GM15510 (cell line): ENCODE results near the gene PNMA8A.

Experiments
- POLR2A ChIP-seq: IDR thresholded peaks from 3 replicates; pipeline ENCODE4 v1.6.1; 2011; ENCODE audit warnings: borderline replicate concordance; ENCODE audit not compliant: insufficient read length; ENCODE audit errors: extremely low read depth

Gene PNMA8A

DNA sequence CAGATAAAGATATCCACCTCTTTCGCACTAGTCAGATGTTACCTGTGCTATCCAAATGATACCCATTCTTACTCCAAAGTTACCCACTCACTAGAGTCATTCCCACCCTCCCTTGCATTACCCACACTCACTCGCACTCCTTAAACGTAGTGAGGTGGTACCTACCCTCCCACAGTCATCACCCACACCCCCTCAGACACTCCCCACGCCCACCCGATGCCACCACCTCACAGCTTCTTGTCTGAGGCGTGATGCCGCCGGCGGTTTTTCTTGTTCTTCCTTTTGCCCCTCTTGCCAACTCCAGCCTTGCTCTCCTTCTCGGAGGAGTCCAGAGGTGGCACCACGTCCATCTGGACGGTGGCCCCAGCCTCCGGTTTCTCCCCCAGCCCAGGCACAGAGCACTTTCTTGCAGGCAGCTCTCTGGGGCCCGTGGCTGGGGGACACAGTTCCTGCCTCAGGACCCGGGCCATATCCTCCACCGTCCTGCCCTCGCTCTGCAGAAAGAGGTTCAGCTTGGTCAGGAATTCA lies 43.8 kb downstream of the PNMA8A start:
- TF ChIP-seq POLR2A, result no peak

DNA sequence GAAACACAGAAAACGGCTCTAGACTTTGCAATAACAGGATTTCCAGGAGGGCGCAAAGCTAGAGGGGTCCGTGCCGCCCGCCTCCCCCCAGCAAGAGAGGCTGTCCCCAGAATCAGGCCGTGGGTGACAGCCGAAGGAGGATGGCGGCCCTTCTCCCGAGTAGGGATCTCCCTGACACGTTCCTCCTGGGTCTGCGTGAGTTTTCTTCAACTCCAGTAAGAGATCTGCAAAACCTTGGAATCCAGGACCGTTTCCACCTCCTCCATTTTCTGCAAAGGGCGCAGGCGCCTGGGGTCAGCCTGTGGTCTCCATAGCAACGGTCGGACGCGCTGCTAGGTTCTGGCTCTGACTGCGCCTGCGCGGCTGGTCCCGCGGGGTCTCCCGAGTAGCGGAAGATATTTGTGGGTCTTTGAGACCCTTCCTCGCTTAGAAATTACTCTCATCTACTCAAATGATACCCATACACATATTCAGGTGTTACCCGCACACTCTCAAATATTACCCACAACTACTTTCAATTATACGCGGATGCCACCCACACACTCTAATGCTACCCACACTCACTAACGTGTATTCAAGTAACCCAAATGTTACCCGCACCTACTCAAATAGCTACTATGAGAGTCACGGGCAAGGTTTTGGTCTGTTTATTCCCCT lies 44.7 kb downstream of the PNMA8A start:
- TF ChIP-seq POLR2A, result no peak

DNA sequence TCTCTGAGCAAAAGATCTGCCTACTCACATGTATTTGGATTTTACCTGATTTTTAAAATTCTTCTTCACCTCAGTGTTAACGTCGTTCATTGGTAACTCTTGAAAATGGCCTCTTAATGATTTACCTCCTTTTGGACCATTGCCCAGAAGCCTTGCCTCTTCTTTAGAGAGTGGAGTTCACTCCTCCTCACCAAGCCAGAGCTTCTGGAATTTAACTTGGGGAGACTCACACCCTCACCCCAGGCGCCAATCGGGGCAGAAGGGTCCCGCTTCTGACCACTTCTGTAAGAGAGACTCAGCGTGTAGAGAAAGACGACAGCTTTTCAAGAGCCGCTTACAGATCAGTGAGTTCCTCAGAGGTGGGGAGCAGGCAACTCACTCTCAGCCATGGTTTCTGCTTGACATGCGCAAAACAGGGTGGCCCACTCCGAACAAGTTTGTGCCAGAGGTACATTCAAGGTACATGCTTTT lies 45.3 kb downstream of the PNMA8A start:
- no peak for TF ChIP-seq POLR2A

DNA sequence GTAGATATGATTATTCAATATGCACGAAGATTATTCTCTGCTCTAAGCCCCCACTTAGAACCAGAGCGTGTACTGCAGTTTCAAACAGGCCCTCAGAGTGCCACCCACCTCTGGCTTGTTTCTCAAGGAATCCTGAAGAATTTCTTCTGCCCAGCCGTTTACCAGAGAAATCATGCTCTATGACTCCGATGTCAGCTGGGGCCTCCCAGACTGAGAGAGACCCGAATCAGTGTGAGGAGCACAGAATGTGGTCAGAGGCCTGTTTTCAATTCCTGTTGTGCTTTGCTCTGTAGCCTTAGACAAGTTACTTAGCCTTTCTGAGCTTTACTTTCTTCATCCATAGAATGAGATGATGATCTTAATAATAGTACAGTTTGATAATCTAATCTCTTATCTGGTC lies 48.2 kb downstream of the PNMA8A start:
- no peak for TF ChIP-seq POLR2A

DNA sequence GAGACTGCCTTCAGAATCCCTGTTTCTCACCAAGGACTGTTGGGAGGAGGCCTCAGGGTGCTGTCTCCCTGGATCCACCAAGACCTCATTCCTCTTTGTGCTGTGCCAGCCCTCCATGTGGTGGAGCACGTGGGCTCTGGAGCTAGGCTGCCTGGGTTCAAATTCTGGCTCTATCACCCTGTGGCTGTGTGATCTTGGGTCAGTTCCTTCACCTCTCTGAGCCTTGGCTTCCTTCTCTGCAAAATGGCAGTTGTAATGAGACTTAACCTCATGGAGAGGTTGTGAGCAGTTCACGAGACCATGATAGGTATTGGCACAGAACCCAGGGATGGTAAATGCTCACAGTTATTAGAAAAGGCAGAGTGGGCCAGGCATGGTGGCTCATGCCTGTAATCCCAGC lies 49.0 kb downstream of the PNMA8A start:
- TF ChIP-seq POLR2A, result no peak

DNA sequence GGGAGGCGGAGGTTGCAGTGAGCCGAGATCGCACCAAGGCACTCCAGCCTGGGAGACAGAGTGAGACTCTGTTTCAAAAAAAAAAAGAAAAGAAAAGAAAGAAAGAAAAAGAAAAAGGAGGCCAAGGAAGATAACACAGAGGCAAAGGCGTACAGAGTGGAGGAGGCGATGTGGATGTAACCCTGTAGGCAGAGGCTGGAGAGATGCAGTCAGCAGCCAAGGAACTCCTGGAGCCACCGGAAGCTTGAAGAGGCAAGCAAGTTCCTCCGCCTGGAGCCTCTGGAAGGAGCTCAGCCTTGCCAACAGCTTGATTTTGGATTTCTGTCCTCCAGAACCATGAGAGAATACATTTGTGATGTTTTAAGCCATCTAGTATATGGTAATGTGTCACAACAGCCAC lies 51.3 kb downstream of the PNMA8A start:
- no peak for TF ChIP-seq POLR2A
